HCT116 (cell line): ENCODE results near the gene SND1.

Experiments used
- ATF3 ChIP-seq: IDR thresholded peaks from 2 replicates; pipeline ENCODE4 v1.6.1; 2012
- CTCF ChIP-seq, 3 experiments: fragments of 200-600 bp in 1 of 3; sonication (generic) in 1 of 3; IDR thresholded peaks in 2 of 3; conservative IDR thresholded peaks in 1 of 3; 2 replicates each; pipeline ENCODE4 v1.5.1; 2012 to 2017; ENCODE audit warnings: low read depth in 2 of 3, low read length in 2 of 3, antibody characterized with exemption in 1 of 3, borderline replicate concordance in 1 of 3, control low read depth in 1 of 3, mild to moderate bottlenecking in 1 of 3, mixed read lengths in 1 of 3, mixed run types in 1 of 3, moderate library complexity in 1 of 3; ENCODE audit not compliant: insufficient read depth in 1 of 3
- EZH2 ChIP-seq: fragments of 200-600 bp; sonication (generic); IDR thresholded peaks from 2 replicates; pipeline ENCODE4 v1.6.1; 2017; ENCODE audit warnings: antibody characterized with exemption, mixed run types
- EZH2phosphoT487 ChIP-seq: fragments of 200-600 bp; IDR thresholded peaks from 2 replicates; pipeline ENCODE4 v1.6.1; 2018; ENCODE audit warnings: antibody characterized with exemption, borderline replicate concordance
- MAX ChIP-seq: IDR thresholded peaks from 2 replicates; pipeline ENCODE4 v1.6.1; 2012
- POLR2A ChIP-seq: IDR thresholded peaks from 2 replicates; pipeline ENCODE4 v1.7.0; 2011; ENCODE audit warnings: borderline replicate concordance; ENCODE audit not compliant: insufficient read depth, insufficient read length; ENCODE audit errors: extremely low read depth
- POLR2AphosphoS5 ChIP-seq: IDR thresholded peaks from 2 replicates; pipeline ENCODE4 v1.6.1; 2011; ENCODE audit warnings: mild to moderate bottlenecking, low read depth, low read length, moderate library complexity
- RAD21 ChIP-seq: IDR thresholded peaks from 2 replicates; pipeline ENCODE4 v1.6.1; 2012; ENCODE audit warnings: low read depth, mild to moderate bottlenecking
- REST ChIP-seq: IDR thresholded peaks from 2 replicates; pipeline ENCODE4 v1.6.1; 2012; ENCODE audit warnings: low read depth
- SP1 ChIP-seq: IDR thresholded peaks from 2 replicates; pipeline ENCODE4 v1.6.1; 2012; ENCODE audit warnings: low read depth
- YY1 ChIP-seq: IDR thresholded peaks from 2 replicates; pipeline ENCODE4 v1.6.1; 2011; ENCODE audit warnings: low read length, low read depth, moderate library complexity, mild to moderate bottlenecking; ENCODE audit not compliant: insufficient replicate concordance; ENCODE audit errors: extremely low read depth
- ZBTB33 ChIP-seq: IDR thresholded peaks from 2 replicates; pipeline ENCODE4 v1.6.1; 2011; ENCODE audit warnings: mild to moderate bottlenecking, low read length, moderate library complexity; ENCODE audit not compliant: insufficient replicate concordance; ENCODE audit errors: extremely low read depth
- ZNF274 ChIP-seq: fragments of 200-500 bp; sonication (Bioruptor generic); IDR thresholded peaks from 2 replicates; pipeline ENCODE4 v1.6.1; 2014; ENCODE audit warnings: mild to moderate bottlenecking, low read depth, low read length, inconsistent platforms

GRCh38 chr7:128078309-128078708, 426.3 kb downstream of the SND1 start:
- TF ChIP-seq POLR2A, result no peak
- no peak for TF ChIP-seq CTCF (IDR thresholded peaks at IDR 0.05 in 2 of 3, conservative IDR thresholded peaks at IDR 0.05 in 1 of 3; ENCODE audit: borderline replicate concordance in 1 of 3, insufficient read depth in 1 of 3, low read depth in 2 of 3, low read length in 2 of 3)
- no peak for TF ChIP-seq EZH2
- TF ChIP-seq REST, result no peak
- no peak for TF ChIP-seq SP1
- TF ChIP-seq MAX, result no peak
- no peak for TF ChIP-seq ATF3
- no peak for TF ChIP-seq EZH2phosphoT487
- TF ChIP-seq ZBTB33, result no peak
- no peak for TF ChIP-seq POLR2AphosphoS5
- no peak for TF ChIP-seq YY1
- TF ChIP-seq RAD21, result no peak
- TF ChIP-seq ZNF274, result no peak
